Loucy (cell line): ENCODE measurements around the gene LSR.

Source experiments
- H2AFZ ChIP-seq: fragments of 200-600 bp; sonication (generic); 2 replicates; pipeline ENCODE4 v1.6.0; 2016; ENCODE audit warnings: antibody characterized with exemption, mild to moderate bottlenecking, low read length, moderate library complexity
- H3F3A ChIP-seq: fragments of 200-600 bp; 2 replicates; pipeline ENCODE4 v1.6.0; 2016; ENCODE audit warnings: antibody characterized with exemption, low read depth, mild to moderate bottlenecking
- H3K27me3 ChIP-seq: fragments of 200-600 bp; sonication (generic); 2 replicates; pipeline ENCODE4 v1.6.1; 2014; ENCODE audit warnings: low read length, mild to moderate bottlenecking; ENCODE audit not compliant: insufficient read depth, poor library complexity, severe bottlenecking
- H3K36me3 ChIP-seq: fragments of 200-600 bp; sonication (generic); 2 replicates; pipeline ENCODE4 v1.6.1; 2016; ENCODE audit warnings: low read length; ENCODE audit not compliant: insufficient read depth
- H3K4me1 ChIP-seq: fragments of 200-600 bp; sonication (generic); 2 replicates; pipeline ENCODE4 v1.5.1; 2014; ENCODE audit warnings: low read length, mild to moderate bottlenecking; ENCODE audit not compliant: insufficient read depth, poor library complexity, severe bottlenecking
- H3K4me2 ChIP-seq: fragments of 200-600 bp; sonication (generic); 2 replicates; pipeline ENCODE4 v1.6.0; 2014; ENCODE audit warnings: antibody characterized with exemption, low read length, low read depth, mild to moderate bottlenecking; ENCODE audit not compliant: poor library complexity, severe bottlenecking
- H3K4me3 ChIP-seq: fragments of 200-600 bp; sonication (generic); 2 replicates; pipeline ENCODE4 v1.5.1; 2014; ENCODE audit warnings: low read length, mild to moderate bottlenecking, mixed read lengths; ENCODE audit not compliant: poor library complexity, severe bottlenecking
- H3K79me2 ChIP-seq: fragments of 200-600 bp; sonication (generic); 2 replicates; pipeline ENCODE4 v1.6.1; 2014; ENCODE audit warnings: low read length; ENCODE audit not compliant: insufficient read depth
- H3K9ac ChIP-seq: fragments of 200-600 bp; sonication (generic); 2 replicates; pipeline ENCODE4 v1.6.0; 2014; ENCODE audit warnings: mild to moderate bottlenecking, low read depth, low read length, moderate library complexity; ENCODE audit not compliant: poor library complexity, severe bottlenecking
- H3K9me2 ChIP-seq: fragments of 200-600 bp; sonication (generic); replicated peaks from 2 replicates; pipeline ENCODE4 v1.6.1; 2016; ENCODE audit warnings: low read depth, low read length, mixed read lengths
- H3K9me3 ChIP-seq: fragments of 200-600 bp; sonication (generic); 2 replicates; pipeline ENCODE4 v1.6.1; 2014; ENCODE audit warnings: mild to moderate bottlenecking, antibody characterized with exemption, low read length, low read depth; ENCODE audit not compliant: insufficient read depth
- H4K20me1 ChIP-seq: fragments of 200-600 bp; sonication (generic); 2 replicates; pipeline ENCODE4 v1.6.0; 2014; ENCODE audit warnings: antibody characterized with exemption, low read length, mild to moderate bottlenecking; ENCODE audit not compliant: insufficient read depth, poor library complexity, severe bottlenecking
- CTCF ChIP-seq: fragments of 200-600 bp; sonication (generic); conservative IDR thresholded peaks from 2 replicates; pipeline ENCODE4 v1.5.1; 2014; ENCODE audit warnings: mild to moderate bottlenecking, antibody characterized with exemption, low read length
- EZH2phosphoT487 ChIP-seq: fragments of 200-600 bp; IDR thresholded peaks from 2 replicates; pipeline ENCODE4 v1.6.1; 2018; ENCODE audit warnings: antibody characterized with exemption, mild to moderate bottlenecking, moderate library complexity, borderline replicate concordance

Gene LSR

GRCh38 chr19:35225951-35226350 lies 22.9 kb upstream of the LSR start:
- no peaks in the 10 kb centered on the region for H3K27me3 ChIP-seq
- no peak overlapping the region for H2AFZ ChIP-seq
- H3K9ac ChIP-seq: no peak overlapping the region
- no peaks in the 10 kb centered on the region for H3K9me3 ChIP-seq
- no peak for TF ChIP-seq CTCF
- H3F3A ChIP-seq: no peaks in the 10 kb centered on the region
- H4K20me1 ChIP-seq: no peaks in the 10 kb centered on the region
- H3K36me3 ChIP-seq: no peaks in the 10 kb centered on the region
- no peaks in the 10 kb centered on the region for H3K4me1 ChIP-seq
- H3K79me2 ChIP-seq: no peaks in the 10 kb centered on the region
- no peak overlapping the region for H3K4me2 ChIP-seq
- no peaks in the 10 kb centered on the region for H3K9me2 ChIP-seq
- H3K4me3 ChIP-seq: no peak overlapping the region

- TF ChIP-seq CTCF (no peak), EZH2phosphoT487 (no peak)
- Histone ChIP-seq H3K4me1 (no peaks in the 10 kb centered on the region), H3K9me3 (no peaks in the 10 kb centered on the region), H3F3A (no peaks in the 10 kb centered on the region), H3K27me3 (no peaks in the 10 kb centered on the region), H3K4me3 (no peak overlapping the region), H2AFZ (no peak overlapping the region), H3K4me2 (no peak overlapping the region), H3K36me3 (no peaks in the 10 kb centered on the region), H3K79me2 (no peaks in the 10 kb centered on the region), H3K9me2 (no peaks in the 10 kb centered on the region), H4K20me1 (no peaks in the 10 kb centered on the region), H3K9ac (no peak overlapping the region)
Measured at GRCh38 chr19:35226748-35227147, 22.1 kb upstream of the LSR start.

- Histone ChIP-seq H3K36me3 (no peaks in the 10 kb centered on the region), H3K9ac (no peak within 1 kb of the TSS), H3F3A (no peaks in the 10 kb centered on the region), H3K9me2 (no peaks in the 10 kb centered on the region), H3K9me3 (no peaks in the 10 kb centered on the region), H4K20me1 (no peaks in the 10 kb centered on the region), H3K4me1 (no peaks in the 10 kb centered on the region), H3K4me2 (no peak within 1 kb of the TSS), H2AFZ (no peak within 1 kb of the TSS), H3K79me2 (no peaks in the 10 kb centered on the region), H3K27me3 (no peaks in the 10 kb centered on the region), H3K4me3 (no peak within 1 kb of the TSS)
- TF ChIP-seq EZH2phosphoT487: no peak
- no peak for TF ChIP-seq CTCF
Measured at GRCh38 chr19:35228177-35228930, 20.4 kb upstream of the LSR start, which contains the start of gene FAM187B. TSS of gene FAM187B (minus strand) at chr19:35228739. CDS start at chr19:35228680, 59 bp downstream.
